Measurements from ENCODE around the gene BAG5.

Gene BAG5

DNA sequence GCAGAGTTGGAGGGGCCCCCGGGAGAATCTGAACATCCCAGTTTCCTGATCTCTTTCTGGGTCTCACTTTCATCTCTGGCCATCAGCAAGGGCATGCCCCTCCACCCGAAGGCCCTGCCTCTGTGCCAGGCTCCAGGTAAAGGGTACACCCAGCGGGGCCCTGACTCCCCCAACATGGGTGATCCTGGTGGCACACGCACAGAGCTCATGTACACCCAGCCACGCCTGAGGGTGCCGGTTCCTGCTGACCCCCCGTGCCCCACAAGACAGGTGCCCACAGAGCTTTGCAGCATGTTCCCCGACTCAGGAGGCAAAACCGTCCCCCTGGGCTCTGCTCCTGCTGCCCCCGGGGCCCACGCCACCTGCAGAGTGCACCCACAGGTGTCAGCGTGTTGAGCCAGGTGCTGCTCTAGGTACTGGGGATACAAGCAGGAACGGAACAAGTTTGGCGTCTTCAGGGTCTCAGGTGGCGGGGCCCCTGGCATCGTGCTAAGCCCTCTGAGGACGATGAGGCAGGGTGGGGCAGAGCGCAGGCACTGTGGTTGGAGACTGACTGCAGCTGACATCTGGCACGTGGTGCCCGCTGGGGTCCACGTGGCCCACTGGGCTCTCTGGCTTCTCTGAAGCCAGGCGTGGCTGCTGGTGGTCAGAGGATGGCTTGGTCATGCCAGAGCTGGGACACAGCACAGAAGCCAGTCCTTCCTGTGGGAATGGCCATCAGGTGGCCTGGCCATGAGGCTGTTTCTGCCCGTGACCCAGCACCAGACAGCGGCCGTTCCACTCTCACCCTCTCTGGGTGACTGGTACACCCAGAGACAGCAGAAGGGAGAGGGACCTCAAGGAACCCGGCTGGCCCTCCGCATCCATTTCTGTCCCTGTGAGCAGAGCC lies 13.8 kb downstream of the BAG5 start:
- H3K4me3 ChIP-seq (ENCODE audit: low read length) = no peak overlapping the region
- no peak for DNase-seq (ENCODE audit: low read depth, low spot score)

DNA sequence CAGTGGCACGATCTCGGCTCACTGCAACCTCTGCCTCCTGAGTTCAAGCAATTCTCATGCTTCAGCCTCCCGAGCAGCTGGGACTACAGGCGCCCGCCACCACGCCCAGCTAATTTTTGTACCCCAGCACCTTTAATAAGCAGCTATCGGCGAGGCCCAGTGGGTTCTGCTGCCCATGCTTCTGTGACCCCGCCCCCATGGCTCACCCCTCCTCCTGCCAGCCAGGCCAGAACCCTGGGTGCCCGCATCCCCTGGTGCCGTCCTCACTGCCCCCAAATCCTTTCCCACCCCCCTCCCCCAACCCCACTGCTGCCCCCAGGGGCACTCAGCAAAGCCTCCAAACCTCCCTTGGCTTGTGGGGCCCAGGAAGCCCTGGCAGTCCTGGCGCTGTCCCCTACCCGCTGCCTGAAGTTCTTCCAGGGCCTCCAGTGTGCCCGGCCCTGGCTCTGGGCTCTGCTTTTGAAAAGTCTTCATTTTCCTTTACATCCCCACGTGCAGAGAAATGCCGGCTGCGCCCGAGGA lies 14.5 kb downstream of the BAG5 start:
- H3K4me3 ChIP-seq (ENCODE audit: low read length) = no peak overlapping the region
- no peak for DNase-seq (ENCODE audit: low read depth, low spot score)

DNA sequence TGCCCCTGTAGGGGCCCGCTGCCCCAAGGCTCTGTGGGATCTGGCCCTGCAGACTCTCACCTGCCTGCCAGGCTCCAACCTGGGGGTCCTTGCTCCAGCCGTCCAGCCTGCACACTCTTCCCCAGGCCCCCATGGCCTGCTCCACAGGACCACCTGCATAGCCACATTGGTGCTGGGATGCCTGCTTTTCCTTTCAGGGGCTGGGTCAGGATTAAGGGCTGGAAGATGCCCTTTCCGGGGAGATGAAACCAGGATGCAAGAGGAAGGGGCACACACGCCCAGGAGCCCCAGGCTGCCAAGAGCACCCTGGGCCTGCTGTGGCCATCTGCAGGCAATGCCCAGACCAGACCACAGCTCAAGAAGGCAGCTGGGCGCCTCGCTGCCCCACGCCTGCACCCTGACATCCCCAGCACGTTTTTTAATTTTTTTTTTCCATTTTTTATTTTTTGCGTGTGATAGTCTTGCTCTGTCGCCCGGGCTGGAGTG lies 15.0 kb downstream of the BAG5 start:
- no peak for DNase-seq (ENCODE audit: low read depth, low spot score)
- H3K4me3 ChIP-seq (ENCODE audit: low read length) = no peak overlapping the region

DNA sequence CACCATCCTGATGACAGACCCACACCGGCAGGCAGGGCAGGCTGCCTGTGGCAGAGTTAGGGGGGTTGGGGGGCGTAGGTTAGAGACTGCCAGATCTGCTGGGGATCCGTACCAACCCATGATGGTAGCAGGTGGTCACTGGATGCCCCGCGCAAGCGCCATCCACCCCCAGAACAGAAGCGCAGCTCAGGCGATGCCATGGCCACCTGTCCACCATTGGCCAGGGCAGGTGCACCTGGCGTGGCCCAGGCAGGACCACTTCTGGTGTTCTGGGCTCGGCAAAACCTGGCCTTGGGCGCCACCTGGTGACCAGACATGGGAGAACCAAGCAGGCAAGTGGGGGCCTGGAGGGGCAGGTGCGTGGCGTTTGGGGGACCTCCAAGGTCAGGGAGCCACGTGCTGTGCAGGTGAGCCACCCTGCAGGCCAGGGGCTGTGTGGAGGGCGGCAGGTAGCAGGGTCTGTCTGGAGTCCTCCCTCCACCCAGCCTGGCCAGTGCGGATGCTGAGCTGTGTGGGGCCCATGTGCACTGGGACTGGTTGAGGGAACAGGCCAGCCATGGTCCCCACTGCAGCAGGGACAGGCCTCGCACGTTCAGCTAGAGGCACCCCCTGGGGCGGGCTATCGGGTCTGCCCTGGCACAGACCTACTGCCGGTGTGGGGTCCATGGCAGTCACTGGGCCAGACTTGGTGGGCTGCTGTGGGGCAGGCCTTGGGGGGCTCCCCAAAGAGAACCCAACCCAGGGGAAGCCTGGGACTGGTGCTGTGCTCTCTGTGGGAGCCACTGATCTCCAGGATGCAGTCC lies 15.6 kb downstream of the BAG5 start:
- peak; percentile 22 for DNase-seq (ENCODE audit: low read depth, low spot score)

DNA sequence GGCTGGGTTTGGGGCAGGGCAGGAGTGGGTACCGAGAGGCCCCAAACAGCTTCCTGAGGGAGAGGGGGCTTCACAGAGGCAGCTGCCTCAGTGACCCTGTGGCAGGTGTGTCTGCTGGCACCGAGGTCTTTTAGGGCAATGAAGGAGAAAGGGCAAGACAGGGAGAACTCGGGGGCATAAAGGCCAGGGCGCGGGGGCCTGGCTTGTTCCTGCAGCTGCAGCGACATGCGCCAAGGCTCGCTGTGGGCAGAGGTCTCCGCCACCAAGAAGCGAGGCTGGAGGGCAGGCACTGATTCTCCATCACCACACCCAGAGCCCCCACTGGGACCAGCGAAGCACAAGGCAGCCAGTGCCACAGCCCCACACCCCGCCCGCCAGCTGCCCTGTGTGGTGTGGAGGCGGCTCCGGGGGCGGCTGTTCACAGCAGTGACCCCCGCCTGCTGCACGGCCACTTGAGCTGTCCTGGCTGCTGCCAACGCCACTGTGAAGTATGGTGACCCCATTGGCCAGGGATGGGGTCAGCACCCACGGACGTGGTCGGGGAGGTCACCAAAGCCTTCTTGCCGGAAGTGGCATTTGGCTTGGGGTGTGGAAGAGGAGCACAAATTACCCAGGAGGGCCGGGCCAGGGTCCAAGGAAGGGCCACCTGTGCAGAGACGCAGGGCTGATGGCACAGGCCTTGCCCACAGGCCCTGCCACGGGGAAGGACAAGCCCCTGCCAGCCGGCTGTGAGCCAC lies 16.4 kb downstream of the BAG5 start:
- no peak overlapping the region for H3K4me3 ChIP-seq (ENCODE audit: low read length)
- DNase-seq (ENCODE audit: low read depth, low spot score) = no peak

More for the DNA sequence above, 15.6 kb downstream of the BAG5 start:
- no peak overlapping the region for H3K4me3 ChIP-seq (ENCODE audit: low read length)

DNA sequence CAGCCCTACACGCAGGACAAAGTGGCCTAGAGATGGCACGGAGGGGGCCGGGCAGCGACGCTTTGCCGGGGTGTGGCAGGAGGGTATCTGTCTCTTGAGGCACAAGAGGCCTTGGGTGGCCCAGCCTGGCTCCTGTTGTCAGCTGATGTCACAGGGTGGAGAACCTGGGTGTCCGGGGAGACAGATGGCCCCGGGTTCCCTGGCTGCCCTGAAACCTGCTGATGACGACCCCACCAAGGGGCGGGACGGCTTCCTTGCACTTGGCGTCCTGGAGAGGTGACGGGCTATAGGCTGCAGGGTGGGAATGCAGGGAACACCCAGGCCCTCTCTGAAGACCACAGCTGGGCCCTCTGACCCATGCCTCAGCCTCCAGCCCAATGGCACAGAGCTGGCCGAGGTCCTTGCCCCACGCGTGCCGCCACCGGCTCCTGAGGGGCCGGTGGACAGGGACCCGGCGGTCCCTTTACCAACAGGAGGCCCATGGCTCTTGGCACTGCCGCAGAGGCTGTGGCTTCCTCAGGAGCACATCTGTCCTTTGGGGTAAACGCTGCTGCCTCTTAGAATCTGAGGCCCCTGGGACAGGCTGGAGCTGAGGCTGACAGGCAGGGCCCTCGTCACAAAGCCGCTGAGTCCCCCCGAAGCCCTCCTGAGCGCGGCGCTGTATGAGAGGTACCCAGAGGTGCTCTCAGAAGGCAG lies 17.1 kb downstream of the BAG5 start:
- no peak overlapping the region for H3K4me3 ChIP-seq (ENCODE audit: low read length)
- DNase-seq (ENCODE audit: low read depth, low spot score) = no peak

DNA sequence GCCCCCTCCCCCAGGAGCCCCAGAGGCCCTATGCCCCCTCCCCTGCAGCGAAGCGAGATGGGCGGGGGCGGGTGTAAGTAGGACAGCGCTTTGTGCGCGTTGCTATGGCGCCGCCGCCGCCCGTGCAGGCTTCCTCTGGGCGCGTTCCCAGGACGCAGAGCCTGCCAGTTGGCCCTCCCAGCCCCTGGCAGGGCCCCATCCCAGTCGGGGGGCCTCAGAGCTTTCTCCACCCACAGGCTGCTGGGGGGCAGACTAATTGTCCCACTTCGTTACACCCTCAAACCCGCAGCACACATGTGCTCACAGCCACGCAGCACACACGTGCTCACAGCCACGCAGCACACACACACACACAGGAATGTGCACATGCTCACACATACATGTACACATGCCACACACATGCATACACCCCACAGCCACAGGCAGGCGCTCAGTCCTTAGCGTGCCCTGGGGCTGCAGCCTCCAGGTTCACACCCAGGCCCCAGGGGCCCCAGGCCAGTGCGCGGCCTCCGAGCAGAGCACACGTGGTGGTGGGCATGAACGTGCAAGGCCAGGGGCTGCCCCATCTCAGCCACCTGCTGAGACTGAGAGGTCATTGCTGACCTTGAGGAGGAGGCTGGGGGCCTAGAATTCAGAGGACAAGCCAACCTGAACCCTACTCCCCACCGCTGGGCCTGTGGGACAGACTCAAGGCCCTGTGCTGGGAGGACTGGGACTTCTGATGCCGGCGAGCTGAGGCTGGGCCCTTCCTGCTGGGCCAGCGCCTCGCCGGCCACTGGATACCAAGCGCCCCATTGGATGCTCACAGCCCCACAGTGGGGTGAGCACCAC lies 17.9 kb downstream of the BAG5 start:
- no peak for DNase-seq (ENCODE audit: low read depth, low spot score)
- no peak overlapping the region for H3K4me3 ChIP-seq (ENCODE audit: low read length)

DNA sequence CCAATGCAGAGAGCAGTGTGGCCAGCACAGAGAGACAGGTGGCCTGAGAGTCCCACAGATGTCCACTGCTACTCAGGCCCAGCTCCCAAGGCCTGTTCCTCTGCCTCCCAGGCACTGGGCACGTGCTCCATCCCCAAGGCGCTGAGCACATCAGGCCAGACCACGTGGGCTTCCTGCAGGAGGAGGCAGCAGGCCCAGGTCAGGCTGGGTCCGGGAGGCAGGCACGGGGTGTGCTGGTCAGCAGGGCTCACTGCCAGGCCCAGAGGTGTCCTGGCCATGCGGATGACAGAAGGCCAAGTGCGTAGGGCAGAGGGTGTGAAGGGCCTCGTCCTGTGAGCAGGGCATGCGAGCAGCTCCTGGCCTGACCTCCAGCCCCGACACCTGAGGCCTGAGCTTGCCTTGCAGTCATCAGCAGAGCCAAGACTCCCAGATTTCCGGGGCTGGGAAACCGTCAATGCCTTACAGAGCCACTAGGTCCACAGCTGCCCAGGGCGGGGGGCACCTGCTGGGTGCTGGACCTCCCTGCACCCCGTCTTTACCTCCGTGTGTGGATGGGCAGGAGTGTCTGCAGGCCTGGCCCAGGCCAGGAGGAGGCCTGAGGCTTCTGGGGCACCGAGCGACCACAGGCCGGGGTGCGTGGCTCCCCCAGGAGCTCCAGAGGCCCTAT lies 18.6 kb downstream of the BAG5 start:
- no peak overlapping the region for H3K4me3 ChIP-seq (ENCODE audit: low read length)
- no peak for DNase-seq (ENCODE audit: low read depth, low spot score)

DNA sequence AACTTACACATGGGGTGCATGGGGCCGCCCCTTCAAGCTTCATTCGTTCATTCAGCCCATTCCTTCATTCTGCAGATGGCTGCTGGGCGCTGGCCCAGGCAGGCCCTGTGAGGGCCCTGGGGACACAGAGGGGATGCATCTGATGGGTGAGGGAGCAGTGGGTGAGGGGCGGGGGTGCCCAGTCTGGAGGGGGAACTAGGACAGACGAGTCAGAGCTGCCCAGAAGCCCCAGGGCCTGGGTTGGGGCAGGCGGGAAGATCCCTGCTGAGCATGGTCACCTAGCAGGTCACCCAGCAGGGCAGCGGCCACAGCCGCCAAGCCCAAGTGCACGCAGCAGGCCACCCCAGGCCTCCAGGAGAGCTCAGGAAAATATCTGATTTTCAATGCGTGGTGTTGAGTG lies 19.3 kb downstream of the BAG5 start:
- DNase-seq (ENCODE audit: low read depth, low spot score) = no peak
- no peak overlapping the region for H3K4me3 ChIP-seq (ENCODE audit: low read length)

DNA sequence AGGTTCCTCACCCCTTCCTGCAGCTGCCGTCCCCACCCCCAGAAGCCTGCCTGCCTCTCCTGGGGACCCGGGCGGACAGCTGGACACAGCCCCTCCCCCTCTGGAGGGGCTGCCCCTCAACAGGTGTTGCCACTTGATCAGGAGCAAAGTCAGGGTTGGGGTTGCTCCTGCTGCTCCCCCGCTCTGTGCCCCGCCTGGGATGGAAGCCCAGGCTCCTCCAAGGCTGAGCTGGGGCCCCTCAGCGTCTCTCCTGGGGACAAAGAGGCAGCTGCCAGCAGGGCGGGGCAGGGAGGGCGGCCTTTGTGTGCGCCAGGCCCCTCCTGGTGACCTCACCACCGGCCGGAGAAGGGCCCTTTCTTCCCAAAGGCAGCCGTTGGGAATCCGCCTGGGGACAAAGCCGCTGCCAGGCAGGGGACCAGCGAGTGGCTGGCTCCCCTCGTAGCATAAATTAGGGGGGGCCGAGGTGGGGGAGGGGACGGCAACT lies 19.8 kb downstream of the BAG5 start:
- DNase-seq (ENCODE audit: low read depth, low spot score) = no peak
- H3K4me3 ChIP-seq (ENCODE audit: low read length) = no peak overlapping the region

DNA sequence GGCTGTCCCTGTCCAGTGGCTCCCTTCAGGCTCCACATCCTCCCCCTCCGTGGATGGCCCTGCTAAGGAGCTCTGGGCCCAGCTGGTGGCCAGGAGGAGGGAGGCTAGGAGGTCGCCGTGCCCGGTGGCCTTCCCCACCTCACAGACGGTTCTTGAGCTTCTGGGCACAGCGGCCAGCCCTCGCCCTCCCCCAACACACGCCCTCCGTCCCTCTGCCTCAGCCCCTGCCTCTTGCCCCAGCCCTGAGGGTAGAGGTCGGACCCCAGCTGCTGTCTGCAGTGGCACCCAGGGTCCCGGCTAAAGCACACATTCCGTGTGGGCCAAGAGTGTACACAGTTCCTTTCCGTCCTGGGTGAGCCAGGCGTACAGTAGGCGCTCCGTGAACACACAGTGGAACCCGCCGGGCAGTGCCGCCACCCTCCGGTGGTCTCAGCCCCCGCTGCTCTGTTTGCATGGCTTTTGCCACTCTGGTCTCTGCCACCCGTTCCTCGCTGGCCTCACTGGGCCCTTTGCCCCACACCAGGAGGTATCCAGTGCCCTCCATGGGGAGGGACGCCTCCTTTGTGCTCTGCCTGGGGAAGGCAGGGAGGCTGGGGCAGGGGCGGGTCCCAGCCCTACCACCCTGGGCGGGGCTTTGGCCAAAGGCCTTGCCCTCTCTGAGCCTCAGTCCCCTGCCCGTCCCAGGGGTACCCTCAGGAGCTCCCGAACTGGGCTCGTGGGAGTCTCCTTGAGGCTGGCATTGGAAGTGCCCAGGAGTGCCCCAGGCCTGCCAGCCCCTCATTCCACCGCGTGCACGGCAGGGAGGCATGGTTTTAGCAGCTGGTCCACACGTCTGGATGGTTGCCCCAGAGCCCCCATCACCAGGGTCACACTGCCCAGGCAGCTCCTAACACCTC lies 20.5 kb downstream of the BAG5 start:
- no peak for DNase-seq (ENCODE audit: low read depth, low spot score)
- H3K4me3 ChIP-seq (ENCODE audit: low read length) = no peak overlapping the region

DNA sequence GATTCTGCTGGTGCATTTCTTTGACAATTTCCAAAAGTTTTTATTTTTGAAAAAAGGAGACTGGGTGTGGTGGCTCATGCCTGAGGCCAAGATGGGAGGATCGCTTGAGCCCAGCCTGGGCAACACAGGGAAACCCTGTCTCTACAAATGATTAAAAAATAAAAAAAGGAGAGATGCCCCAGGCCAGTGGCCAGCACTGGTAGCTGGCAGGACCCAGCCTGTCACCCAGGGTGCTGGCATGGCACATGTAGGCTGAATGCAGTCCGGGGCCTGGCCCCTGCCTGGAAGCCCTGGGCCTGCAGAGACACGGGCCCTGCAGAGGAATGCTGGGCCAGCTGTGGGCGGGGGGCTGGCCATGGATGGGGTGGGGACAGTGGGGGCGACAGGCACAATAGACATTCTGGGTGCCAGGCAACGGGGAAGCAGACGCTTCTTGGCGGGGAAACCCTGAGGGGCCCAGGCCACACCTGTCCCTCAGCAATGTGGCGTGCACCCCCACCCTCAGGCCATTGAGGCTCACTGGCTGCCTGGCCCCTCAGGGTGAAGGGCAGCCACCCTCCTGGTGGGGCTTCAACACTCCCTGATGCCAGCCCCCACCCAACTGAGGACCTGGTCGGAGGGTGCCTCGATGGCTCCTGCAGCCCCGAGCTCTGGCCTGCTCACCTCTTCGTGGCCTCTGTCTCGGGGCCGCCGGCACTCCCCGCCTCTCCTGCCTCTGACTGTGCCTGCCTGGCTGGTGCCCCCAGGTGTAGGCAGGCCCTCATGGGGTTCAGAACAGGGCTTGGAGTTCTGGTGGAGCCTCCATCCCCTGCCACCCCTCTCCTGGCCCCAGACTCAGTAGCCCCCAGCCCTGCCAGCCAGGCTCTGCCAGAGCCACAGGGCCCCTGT lies 21.4 kb downstream of the BAG5 start:
- no peak overlapping the region for H3K4me3 ChIP-seq (ENCODE audit: low read length)
- no peak for DNase-seq (ENCODE audit: low read depth, low spot score)

DNA sequence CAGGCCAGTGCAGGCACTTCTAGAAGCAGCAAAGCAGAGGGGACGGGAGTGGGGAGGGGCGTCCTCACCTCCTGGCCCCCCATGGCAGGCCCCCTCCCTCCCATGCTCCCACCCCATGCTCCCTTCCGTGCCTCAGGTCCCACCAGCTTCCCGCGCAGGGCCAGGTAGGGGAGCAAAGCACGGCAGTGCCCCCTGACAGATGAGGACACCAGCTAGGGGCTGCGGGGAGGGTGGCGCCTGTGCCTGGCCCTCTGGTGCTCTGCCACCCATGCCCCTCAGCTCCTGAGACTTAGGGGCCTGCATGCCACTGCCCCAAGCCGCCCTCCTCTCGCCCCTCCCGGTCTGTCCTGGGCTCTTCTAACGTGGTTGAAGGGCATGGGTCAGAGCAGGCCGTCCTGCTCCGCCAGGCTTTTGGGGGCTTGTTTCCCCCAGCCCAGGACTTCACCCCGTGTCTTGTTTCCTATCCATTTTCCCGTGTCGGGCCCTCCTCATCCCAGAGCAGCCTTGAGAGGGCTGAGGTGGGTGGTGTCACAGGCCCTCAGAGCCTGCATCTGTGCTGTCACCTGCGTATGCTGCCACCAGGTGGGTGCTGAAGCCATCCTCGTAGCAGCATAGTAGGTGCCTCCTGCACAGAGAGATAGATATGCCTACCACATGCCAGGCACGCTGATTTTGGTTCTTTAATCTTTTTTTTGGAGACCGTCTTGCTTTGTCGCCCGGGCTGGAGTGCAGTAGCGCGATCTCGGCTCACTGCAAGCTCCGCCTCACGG lies 23.2 kb downstream of the BAG5 start:
- DNase-seq (ENCODE audit: low read depth, low spot score) = no peak
- no peak overlapping the region for H3K4me3 ChIP-seq (ENCODE audit: low read length)

DNA sequence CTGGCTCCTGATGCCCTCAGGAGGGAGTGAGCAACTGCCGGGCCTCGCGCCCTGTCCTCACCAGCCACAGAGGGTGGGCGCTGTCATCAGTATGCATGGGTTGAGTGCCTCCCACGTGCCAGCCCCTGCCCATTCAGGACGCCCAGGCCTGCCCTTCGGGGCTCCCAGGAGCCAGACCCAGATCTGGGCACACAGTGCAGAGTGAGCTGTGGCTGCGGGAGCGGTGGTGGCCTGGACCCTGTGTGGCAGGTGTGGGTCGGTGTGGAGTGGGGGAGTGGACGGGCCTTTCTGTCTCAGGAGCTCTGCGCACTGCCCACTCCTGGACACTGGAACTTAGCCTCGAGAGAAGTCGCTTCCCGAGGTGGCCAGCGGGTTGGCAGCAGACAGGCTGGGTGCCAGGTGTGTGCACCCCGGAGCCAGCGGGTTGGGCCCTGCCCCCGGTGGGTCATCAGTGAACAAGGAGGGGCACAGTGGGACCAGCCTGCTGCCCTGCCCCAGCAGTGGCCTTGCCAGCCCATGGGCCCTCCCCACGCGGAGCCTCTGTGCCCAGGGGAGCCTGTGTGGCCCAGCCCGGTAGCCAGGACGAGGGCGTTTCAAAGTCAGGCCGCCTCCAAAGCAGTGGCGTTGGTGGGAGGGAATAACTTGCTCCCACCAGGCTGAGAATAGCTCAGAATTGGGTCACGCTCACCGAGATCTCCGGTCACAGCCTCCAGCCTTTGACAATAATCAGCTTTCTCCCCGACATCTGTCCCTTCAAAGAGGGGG lies 24.0 kb downstream of the BAG5 start:
- DNase-seq (ENCODE audit: low read depth, low spot score) = no peak

More for the DNA sequence above, 24.0 kb downstream of the BAG5 start:
- no peak overlapping the region for H3K4me3 ChIP-seq (ENCODE audit: low read length)

Data from Jurkat, Clone E6-1 (cell line).